Measurements from ENCODE around the gene RNF14. TPM values are rescaled to one million over a fixed set of nuclear protein-coding genes. Genes with fewer than 3 reads are reported as not detected.

Gene RNF14
- total and polyA plus RNA-seq, 2 donors (not counting 1 experiment from before 2014, with no cell fraction given), result 10.5 to 26.6 TPM

GRCh38 chr5:142032150-142032549 is 63.2 kb downstream of the RNF14 start:
- WGBS (ENCODE audit: insufficient coverage), result 80% methylated on average over 1 of the region's 2 CpGs
- Mint-ChIP-seq H3K4me1 (no peaks in the 10 kb centered on the region), H3K27ac (no peak overlapping the region), H3K27me3 (peaks cover 37% of the 10 kb centered on the region), H3K9me3 (ENCODE audit: insufficient read depth) (no peaks in the 10 kb centered on the region), H3K4me3 (no peak overlapping the region)
- no peak for ATAC-seq (ENCODE audit: low read depth)
- Histone ChIP-seq H3K27ac (ENCODE audit: low read length in 2 of 2) (no peak overlapping the region), H4K20me1 (ENCODE audit: control insufficient read depth, insufficient read depth, low read length, poor library complexity, severe bottlenecking) (no peaks in the 10 kb centered on the region), H3K4me3 (ENCODE audit: control extremely low read depth in 1 of 5, extremely low read depth in 1 of 5, insufficient read depth in 1 of 5, low read depth in 2 of 5, low read length in 4 of 5) (no peak overlapping the region), H3K4me2 (replicated peaks; ENCODE audit: low read depth, low read length, poor library complexity, severe bottlenecking) (no peak overlapping the region), H3K36me3 (replicated peaks in 1 of 2; ENCODE audit: control extremely low read depth in 1 of 2, control insufficient read depth in 1 of 2, extremely low read depth in 1 of 2, insufficient read depth in 2 of 2, low read length in 1 of 2) (no peaks in the 10 kb centered on the region), H3K4me1 (ENCODE audit: control insufficient read depth in 2 of 2, insufficient read depth in 2 of 2, low read length in 2 of 2) (no peaks in the 10 kb centered on the region), H3K79me2 (ENCODE audit: control insufficient read depth, insufficient read depth, low read length) (no peaks in the 10 kb centered on the region), H3K27me3 (replicated peaks in 1 of 4; ENCODE audit: control extremely low read depth in 1 of 4, control insufficient read depth in 3 of 4, insufficient read depth in 4 of 4, low read length in 3 of 4) (peaks cover 0 to 12% (median 2%) of the 10 kb centered on the region in 4 experiments), H3K9ac (ENCODE audit: low read length) (no peak overlapping the region), H3K9me3 (ENCODE audit: control extremely low read depth in 1 of 3, control insufficient read depth in 2 of 3, insufficient read depth in 1 of 3, low read length in 2 of 3) (no peaks in the 10 kb centered on the region), H2AFZ (ENCODE audit: insufficient read depth, low read depth, low read length, poor library complexity, severe bottlenecking) (no peak overlapping the region)
- CTCF ChIA-PET, result no interaction called here
- intact Hi-C loops (cut with micrococcal nuclease), result no loop called here
- no peak for TF ChIP-seq CTCF (IDR thresholded peaks at IDR 0.05)
- no peak for DNase-seq
- POLR2A ChIA-PET, result no interaction called here

GRCh38 chr5:142032747-142033631 is 64.1 kb downstream of the RNF14 start:
- WGBS (ENCODE audit: insufficient coverage), result 79% methylated on average over 6 of the region's 19 CpGs
- no peaks in the 10 kb centered on the region for H3K79me2 ChIP-seq (ENCODE audit: control insufficient read depth, insufficient read depth, low read length)

More at GRCh38 chr5:142032747-142033631, 64.1 kb downstream of the RNF14 start:
- no peaks in the 10 kb centered on the region for H4K20me1 ChIP-seq (ENCODE audit: control insufficient read depth, insufficient read depth, low read length, poor library complexity, severe bottlenecking)
- no peaks in the 10 kb centered on the region for H3K36me3 ChIP-seq (replicated peaks in 1 of 2; ENCODE audit: control extremely low read depth in 1 of 2, control insufficient read depth in 1 of 2, extremely low read depth in 1 of 2, insufficient read depth in 2 of 2, low read length in 1 of 2)
- Mint-ChIP-seq H3K27me3 (peaks cover 44% of the 10 kb centered on the region), H3K9me3 (ENCODE audit: insufficient read depth) (no peaks in the 10 kb centered on the region), H3K4me1 (no peaks in the 10 kb centered on the region), H3K27ac (no peak overlapping the region), H3K4me3 (no peak overlapping the region)
- TF ChIP-seq CTCF (IDR thresholded peaks at IDR 0.05) (no peak), EZH2 (IDR thresholded peaks at IDR 0.05; ENCODE audit: borderline replicate concordance, insufficient read depth, low read depth, low read length, poor library complexity, severe bottlenecking) (no peak)
- no peaks in the 10 kb centered on the region for H3K9me3 ChIP-seq (ENCODE audit: control extremely low read depth in 1 of 3, control insufficient read depth in 2 of 3, insufficient read depth in 1 of 3, low read length in 2 of 3)
- intact Hi-C loops (cut with micrococcal nuclease), result no loop called here
- no peak for ATAC-seq (ENCODE audit: low read depth)
- ChIA-PET POLR2A (no interaction called here), CTCF (no interaction called here)
- DNase-seq, result no peak
- H3K27ac ChIP-seq (ENCODE audit: low read length in 2 of 2), result no peak overlapping the region
- H3K4me1 ChIP-seq (ENCODE audit: control insufficient read depth in 2 of 2, insufficient read depth in 2 of 2, low read length in 2 of 2), result no peaks in the 10 kb centered on the region
- no peak overlapping the region for H3K4me2 ChIP-seq (replicated peaks; ENCODE audit: low read depth, low read length, poor library complexity, severe bottlenecking)
- H3K4me3 ChIP-seq (ENCODE audit: control extremely low read depth in 1 of 5, extremely low read depth in 1 of 5, insufficient read depth in 1 of 5, low read depth in 2 of 5, low read length in 4 of 5), result no peak overlapping the region
- no peak overlapping the region for H2AFZ ChIP-seq (ENCODE audit: insufficient read depth, low read depth, low read length, poor library complexity, severe bottlenecking)
- H3K27me3 ChIP-seq (replicated peaks in 1 of 4; ENCODE audit: control extremely low read depth in 1 of 4, control insufficient read depth in 3 of 4, insufficient read depth in 4 of 4, low read length in 3 of 4), result peaks cover 0 to 12% (median 2%) of the 10 kb centered on the region in 4 experiments
- H3K9ac ChIP-seq (ENCODE audit: low read length), result no peak overlapping the region

All from B cell (primary cell).